Endodermal cell (in vitro differentiated cells): Measurements from ENCODE around the gene FXYD1. TPM values are rescaled to one million over a fixed set of nuclear protein-coding genes. Genes with fewer than 3 reads are reported as not detected.

Experiments
- DNase-seq: peaks from one replicate; pipeline ENCODE4 v3.0.0-alpha.2; 2017
- H3K27ac ChIP-seq: 2 replicates; pipeline ENCODE4 v1.5.1; 2013; ENCODE audit warnings: mild to moderate bottlenecking, low read depth, low read length, moderate library complexity
- H3K27me3 ChIP-seq: 2 replicates; pipeline ENCODE4 v1.6.1; 2013; ENCODE audit warnings: mild to moderate bottlenecking, low read length, moderate library complexity; ENCODE audit not compliant: insufficient read depth, control insufficient read depth, poor library complexity, severe bottlenecking
- H3K36me3 ChIP-seq: 2 replicates; pipeline ENCODE4 v1.7.0; 2013; ENCODE audit warnings: mild to moderate bottlenecking, low read length, moderate library complexity; ENCODE audit not compliant: control insufficient read depth, insufficient read depth
- H3K4me1 ChIP-seq: one replicate; pipeline ENCODE4 v1.7.0; 2013; ENCODE audit warnings: low read length; ENCODE audit not compliant: control insufficient read depth, insufficient read depth
- H3K4me3 ChIP-seq: 2 replicates; pipeline ENCODE4 v1.5.1; 2013; ENCODE audit warnings: mild to moderate bottlenecking, low read length, moderate library complexity
- H3K9ac ChIP-seq: 2 replicates; pipeline ENCODE4 v1.6.1; 2013; ENCODE audit warnings: mild to moderate bottlenecking, low read length, moderate library complexity; ENCODE audit not compliant: poor library complexity, severe bottlenecking; ENCODE audit errors: extremely low read depth
- H3K9me3 ChIP-seq: 2 replicates; pipeline ENCODE4 v1.6.1; 2013; ENCODE audit warnings: mild to moderate bottlenecking, low read length, moderate library complexity; ENCODE audit not compliant: control insufficient read depth
- H3K27ac Mint-ChIP-seq: 2 replicates; pipeline ENCODE4 v1.8.0; 2020; ENCODE audit warnings: mixed read lengths
- H3K27me3 Mint-ChIP-seq: 2 replicates; pipeline ENCODE4 v1.8.0; 2021; ENCODE audit warnings: mild to moderate bottlenecking, mixed read lengths; ENCODE audit not compliant: insufficient read depth
- H3K36me3 Mint-ChIP-seq: 2 replicates; pipeline ENCODE4 v1.8.0; 2020; ENCODE audit warnings: low read depth, mixed read lengths
- H3K4me1 Mint-ChIP-seq: 2 replicates; pipeline ENCODE4 v1.8.0; 2020; ENCODE audit warnings: mixed read lengths
- H3K4me3 Mint-ChIP-seq: 2 replicates; pipeline ENCODE4 v1.8.0; 2020; ENCODE audit warnings: mild to moderate bottlenecking, moderate library complexity, mixed read lengths
- H3K9me3 Mint-ChIP-seq: 2 replicates; pipeline ENCODE4 v1.8.0; 2020; ENCODE audit warnings: mild to moderate bottlenecking, mixed read lengths
- WGBS, 2 experiments: methylation state at CpG; one replicate each; pipeline versions ENCODE4 v1.1.5 to v1.1.7; 2013; ENCODE audit warnings: missing lambda C conversion rate in 2 of 2, mixed read lengths in 1 of 2; ENCODE audit not compliant: insufficient coverage in 1 of 2, insufficient read length in 1 of 2; 5-methylcytosine and 5-hydroxymethylcytosine counted together
- total RNA-seq, 2 donors: library from RNA; stranded (reverse); fragmentation: NEBNext Ultra II Directional in 1 of 2; extraction: Animal tissue kit (Norgen Biotek cat#: 25700) in 1 of 2; gene quantifications; 2 replicates in 1 of 2; 3 replicates in 1 of 2; pipeline ENCODE4 v1.2.1, GENCODE V29; 2021
- TF ChIP-seq, protein P1 (sequence below): fragments of 200-600 bp; sonication (generic); conservative IDR thresholded peaks from 2 replicates; pipeline ENCODE4 v1.5.0; 2021; ENCODE audit warnings: antibody characterized with exemption, mild to moderate bottlenecking

Gene FXYD1
- total RNA-seq, 2 donors from 2014 or later, result 0.75 TPM; not detected in 1

GRCh38 chr19:35135389-35135909, 3.2 kb upstream of the FXYD1 start:
- Mint-ChIP-seq H3K27me3 (peaks cover 4% of the 10 kb centered on the region), H3K9me3 (no peaks in the 10 kb centered on the region), H3K36me3 (no peaks in the 10 kb centered on the region), H3K4me1 (peaks cover 4% of the 10 kb centered on the region), H3K27ac (no peak overlapping the region), H3K4me3 (no peak overlapping the region)
- H3K27ac ChIP-seq, result no peak overlapping the region
- no peak overlapping the region for H3K4me3 ChIP-seq
- whole genome bisulfite sequencing, 2 experiments, result 4% methylated on average over 6 of the region's 7 CpGs; no CpG with 5 or more reads in 1 of the 2 experiments
- peak; percentile 94 for DNase-seq
- H3K4me1 ChIP-seq, result no peaks in the 10 kb centered on the region
- H3K36me3 ChIP-seq, result no peaks in the 10 kb centered on the region
- H3K27me3 ChIP-seq, result peaks cover 6% of the 10 kb centered on the region
- no peaks in the 10 kb centered on the region for H3K9me3 ChIP-seq
- TF ChIP-seq, protein P1, sequence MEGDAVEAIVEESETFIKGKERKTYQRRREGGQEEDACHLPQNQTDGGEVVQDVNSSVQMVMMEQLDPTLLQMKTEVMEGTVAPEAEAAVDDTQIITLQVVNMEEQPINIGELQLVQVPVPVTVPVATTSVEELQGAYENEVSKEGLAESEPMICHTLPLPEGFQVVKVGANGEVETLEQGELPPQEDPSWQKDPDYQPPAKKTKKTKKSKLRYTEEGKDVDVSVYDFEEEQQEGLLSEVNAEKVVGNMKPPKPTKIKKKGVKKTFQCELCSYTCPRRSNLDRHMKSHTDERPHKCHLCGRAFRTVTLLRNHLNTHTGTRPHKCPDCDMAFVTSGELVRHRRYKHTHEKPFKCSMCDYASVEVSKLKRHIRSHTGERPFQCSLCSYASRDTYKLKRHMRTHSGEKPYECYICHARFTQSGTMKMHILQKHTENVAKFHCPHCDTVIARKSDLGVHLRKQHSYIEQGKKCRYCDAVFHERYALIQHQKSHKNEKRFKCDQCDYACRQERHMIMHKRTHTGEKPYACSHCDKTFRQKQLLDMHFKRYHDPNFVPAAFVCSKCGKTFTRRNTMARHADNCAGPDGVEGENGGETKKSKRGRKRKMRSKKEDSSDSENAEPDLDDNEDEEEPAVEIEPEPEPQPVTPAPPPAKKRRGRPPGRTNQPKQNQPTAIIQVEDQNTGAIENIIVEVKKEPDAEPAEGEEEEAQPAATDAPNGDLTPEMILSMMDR, result peak; percentile 95
- no peak overlapping the region for H3K9ac ChIP-seq

DNA sequence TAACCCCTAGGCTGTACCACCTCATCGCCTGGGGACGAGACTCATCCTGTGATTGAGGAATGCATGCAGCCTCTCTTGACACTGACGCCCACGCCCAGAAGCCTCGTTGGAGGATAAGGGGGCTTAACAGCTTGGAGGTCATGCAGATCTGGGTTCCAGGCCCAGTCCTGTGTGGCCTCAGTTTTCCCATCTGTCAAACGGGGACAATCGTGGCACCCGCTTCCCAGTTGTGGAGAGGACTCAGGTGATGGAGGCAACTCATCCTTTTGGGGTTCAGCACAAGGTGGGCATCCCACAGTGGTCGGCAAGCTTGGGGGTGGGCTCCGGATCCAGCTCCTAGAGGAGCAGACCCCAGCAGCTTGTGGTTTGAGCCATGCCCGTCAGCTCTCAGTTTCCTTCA, 2.4 kb upstream of the FXYD1 start:
- no peaks in the 10 kb centered on the region for H3K4me1 ChIP-seq
- no peaks in the 10 kb centered on the region for H3K36me3 ChIP-seq
- H3K27ac ChIP-seq, result no peak overlapping the region
- H3K4me1 Mint-ChIP-seq, result peaks cover 4% of the 10 kb centered on the region
- peaks cover 8% of the 10 kb centered on the region for H3K27me3 Mint-ChIP-seq
- no peaks in the 10 kb centered on the region for H3K9me3 Mint-ChIP-seq
- H3K4me3 Mint-ChIP-seq, result no peak overlapping the region
- no peak overlapping the region for H3K9ac ChIP-seq
- 85 to 88% methylated on average over 11 of the region's 11 CpGs for WGBS, 2 experiments
- peaks cover 11% of the 10 kb centered on the region for H3K27me3 ChIP-seq
- no peak overlapping the region for H3K4me3 ChIP-seq
- no peaks in the 10 kb centered on the region for H3K36me3 Mint-ChIP-seq
- no peak overlapping the region for H3K27ac Mint-ChIP-seq
- H3K9me3 ChIP-seq, result no peaks in the 10 kb centered on the region
- DNase-seq, result no peak
- TF ChIP-seq, protein P1, result no peak

DNA sequence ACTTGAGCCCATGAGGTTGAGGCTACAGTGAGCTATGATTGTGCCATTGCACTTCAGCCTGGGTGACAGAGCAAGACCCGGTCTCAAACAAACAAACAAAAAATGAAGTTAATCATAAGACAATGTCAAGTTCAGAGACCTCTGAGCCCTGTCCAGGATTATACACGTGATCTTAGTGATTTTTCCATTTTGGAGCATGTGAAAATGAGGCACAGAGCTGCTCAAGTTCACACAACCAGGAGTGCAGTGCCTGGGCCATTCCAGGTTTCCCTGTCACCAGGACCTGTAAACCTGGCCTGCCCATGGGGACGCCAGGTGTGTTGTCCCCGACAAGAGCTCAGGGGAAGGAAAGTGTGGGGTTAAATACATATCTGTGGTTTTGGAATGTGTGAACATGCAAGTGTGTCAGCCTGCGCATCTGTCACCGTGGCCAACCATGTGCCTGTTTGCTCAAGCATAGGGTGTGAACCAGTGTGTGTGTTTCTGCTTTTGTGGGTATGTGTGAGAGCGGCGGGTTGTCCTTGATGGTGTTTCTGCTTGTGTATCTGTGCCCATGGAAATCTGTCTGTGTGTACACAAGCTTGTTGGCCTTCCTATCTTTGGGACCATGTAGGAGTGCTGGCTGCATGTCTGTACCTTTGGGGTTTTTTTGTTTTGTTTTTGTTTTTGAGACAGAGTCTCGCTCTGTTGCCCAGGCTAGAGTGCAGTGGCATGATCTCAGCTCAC, 1.5 kb upstream of the FXYD1 start:
- Histone ChIP-seq H3K27ac (no peak overlapping the region), H3K27me3 (peaks cover 19% of the 10 kb centered on the region), H3K4me3 (no peak overlapping the region), H3K4me1 (no peaks in the 10 kb centered on the region), H3K9me3 (no peaks in the 10 kb centered on the region), H3K9ac (no peak overlapping the region), H3K36me3 (no peaks in the 10 kb centered on the region)
- TF ChIP-seq, protein P1, result no peak
- H3K27me3 Mint-ChIP-seq, result peaks cover 17% of the 10 kb centered on the region
- no peak overlapping the region for H3K4me3 Mint-ChIP-seq
- no peaks in the 10 kb centered on the region for H3K9me3 Mint-ChIP-seq
- no peaks in the 10 kb centered on the region for H3K36me3 Mint-ChIP-seq
- no peak overlapping the region for H3K27ac Mint-ChIP-seq
- WGBS, 2 experiments, result 90 to 91% methylated on average over 3 to 9 of the region's 9 CpGs
- no peak for DNase-seq
- H3K4me1 Mint-ChIP-seq, result peaks cover 12% of the 10 kb centered on the region
